ENCODE results near the gene CHRD.

CHRD gene

GRCh38 chr3:184358921-184359350 is 20.9 kb upstream of the CHRD start:
- no peak for TF ChIP-seq CTCF (IDR thresholded peaks at IDR 0.05; ENCODE audit: insufficient read depth, missing control alignments)
- FAIRE-seq (no peak), DNase-seq (ENCODE audit: insufficient read length, low spot score) (no peak)

- FAIRE-seq: no peak
- DNase-seq (ENCODE audit: insufficient read length, low spot score): no peak
- TF ChIP-seq CTCF (IDR thresholded peaks at IDR 0.05; ENCODE audit: insufficient read depth, missing control alignments): no peak
Observed at GRCh38 chr3:184359610-184360009, 20.2 kb upstream of the CHRD start.

GRCh38 chr3:184360070-184360928 is 19.6 kb upstream of the CHRD start:
- no peak for FAIRE-seq

GRCh38 chr3:184360929-184361531 is 18.8 kb upstream of the CHRD start:
- DNase-seq (ENCODE audit: insufficient read length, low spot score) (no peak), FAIRE-seq (no peak)
- no peak for TF ChIP-seq CTCF (IDR thresholded peaks at IDR 0.05; ENCODE audit: insufficient read depth, missing control alignments)

More at GRCh38 chr3:184360070-184360928, 19.6 kb upstream of the CHRD start:
- no peak for DNase-seq (ENCODE audit: insufficient read length, low spot score)
- TF ChIP-seq CTCF (IDR thresholded peaks at IDR 0.05; ENCODE audit: insufficient read depth, missing control alignments): no peak

GRCh38 chr3:184361532-184361931 is 18.3 kb upstream of the CHRD start, which contains the start of the genes CLCN2 and POLR2H:
Gene CLCN2 (minus strand): TSS chr3:184361605. CDS start chr3:184361479, 126 bp downstream.
Gene POLR2H (plus strand): TSS chr3:184361710. CDS start chr3:184363493, 1,783 bp downstream.
- FAIRE-seq (no peak), DNase-seq (ENCODE audit: insufficient read length, low spot score) (no peak)
- TF ChIP-seq CTCF (IDR thresholded peaks at IDR 0.05; ENCODE audit: insufficient read depth, missing control alignments): no peak

- FAIRE-seq: no peak
- TF ChIP-seq CTCF (IDR thresholded peaks at IDR 0.05; ENCODE audit: insufficient read depth, missing control alignments): no peak
- DNase-seq (ENCODE audit: insufficient read length, low spot score): no peak
Observed at GRCh38 chr3:184361932-184362667, 17.8 kb upstream of the CHRD start.

All from D721Med (cell line).